Gastrocnemius medialis (tissue), 4 donors: ENCODE data around the gene ARSB. TPM values are rescaled to one million over a fixed set of nuclear protein-coding genes. Genes with fewer than 3 reads are reported as not detected.

Source experiments
- ATAC-seq, 2 donors: fragments of 150-250 bp; one replicate each; pipeline ENCODE4 v1.9.1; 2016
- DNase-seq, 2 donors: peaks; one replicate each; pipeline ENCODE4 v3.0.0-alpha.2; 2019
- H3K27ac ChIP-seq, 4 donors: fragments of 200-600 bp; sonication (generic); 1 replicate in 1 of 4; 2 replicates in 3 of 4; pipeline ENCODE4 v1.5.1; 2016 to 2018; ENCODE audit warnings: mild to moderate bottlenecking in 2 of 4, moderate library complexity in 1 of 4
- H3K27me3 ChIP-seq, 3 donors: fragments of 200-600 bp; sonication (generic) in 2 of 3; 1 replicate in 1 of 3; 2 replicates in 2 of 3; pipeline versions ENCODE4 v1.5.1 to v1.6.0; 2016 to 2019; ENCODE audit warnings: mild to moderate bottlenecking in 1 of 3, moderate library complexity in 1 of 3
- H3K36me3 ChIP-seq, 2 donors: fragments of 200-600 bp; sonication (generic) in 1 of 2; one replicate each; pipeline ENCODE4 v1.5.1; 2017 to 2018
- H3K4me1 ChIP-seq, 2 donors: fragments of 200-600 bp; sonication (generic) in 1 of 2; one replicate each; pipeline ENCODE4 v1.5.1; 2016 to 2017; ENCODE audit warnings: mild to moderate bottlenecking in 2 of 2
- H3K4me3 ChIP-seq, 4 donors: fragments of 200-600 bp; sonication (generic) in 3 of 4; 1 replicate in 1 of 4; 2 replicates in 3 of 4; pipeline ENCODE4 v1.5.1; 2016 to 2019; ENCODE audit warnings: mild to moderate bottlenecking in 2 of 4
- H3K9me3 ChIP-seq, 3 donors: fragments of 200-600 bp; sonication (generic) in 2 of 3; 1 replicate in 1 of 3; 2 replicates in 2 of 3; pipeline ENCODE4 v1.5.1; 2016 to 2019
- CTCF ChIP-seq, 5 experiments: fragments of 450-650 bp in 3 of 5; fragments of 200-600 bp in 2 of 5; sonication (generic) in 2 of 5; IDR thresholded peaks in 4 of 5; conservative IDR thresholded peaks in 1 of 5; 1 replicate in 4 of 5; 2 replicates in 1 of 5; pipeline ENCODE4 v1.5.1; 2016 to 2019; ENCODE audit warnings: antibody characterized with exemption in 5 of 5, mild to moderate bottlenecking in 3 of 5, moderate library complexity in 3 of 5
- POLR2A ChIP-seq, 2 donors: fragments of 450-650 bp; IDR thresholded peaks; one replicate each; pipeline ENCODE4 v1.6.1; 2017; ENCODE audit warnings: antibody characterized with exemption in 2 of 2, mild to moderate bottlenecking in 2 of 2, moderate library complexity in 2 of 2
- in situ Hi-C, 4 donors: fragments of 200-750 bp; cut with MboI; loops; one replicate each; pipeline versions ENCODE4 v1.15.0 to v1.8.0; 2017; ENCODE audit warnings: low sequenced_read_pairs in 4 of 4
- intact Hi-C: fragments of 100-400 bp; cut with DNase I; formaldehyde crosslinking; loops from one replicate; pipeline ENCODE4 v1.15.1; 2023; ENCODE audit warnings: low total_unique reads
- total RNA-seq, 4 donors: library from RNA; depleted of rRNA; stranded (reverse); fragments of >200 nt; gene quantifications; one replicate each; pipeline versions ENCODE4 v1.1.0 to v1.2.3, GENCODE V29; 2016

The ARSB gene
- total RNA-seq, 4 donors from 2014 or later: 3.2 to 8.3 (median 5.1) TPM

DNA sequence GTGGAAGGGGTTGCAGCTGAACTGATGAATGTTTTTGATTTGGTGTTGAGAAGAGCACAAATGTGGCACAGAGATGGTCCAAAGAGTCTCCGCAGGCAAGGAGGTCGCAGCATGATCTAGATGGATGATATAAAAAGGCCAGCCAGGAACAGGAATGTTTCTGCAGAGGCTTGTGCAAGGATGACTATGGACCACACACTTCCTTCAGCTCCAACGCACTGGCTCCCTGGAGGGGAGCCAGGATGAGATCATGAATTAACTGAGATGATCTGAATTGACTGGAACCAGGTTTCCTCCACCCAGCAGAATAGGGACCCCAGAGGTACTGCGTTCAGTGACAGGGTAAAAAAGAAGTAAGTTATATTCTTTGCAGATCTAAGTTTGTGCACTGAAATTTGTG is 89.0 kb downstream of the ARSB start:
- intact Hi-C loops: no loop called here
- no peak for ATAC-seq

GRCh38 chr5:78895616-78896015 is 89.5 kb downstream of the ARSB start:
- no peak for ATAC-seq
- no peak overlapping the region for H3K27ac ChIP-seq

More for the DNA sequence above, 89.0 kb downstream of the ARSB start:
- Histone ChIP-seq H3K36me3 (no peaks in the 10 kb centered on the region), H3K4me1 (no peaks in the 10 kb centered on the region), H3K4me3 (no peak overlapping the region), H3K27ac (no peak overlapping the region), H3K27me3 (no peaks in the 10 kb centered on the region), H3K9me3 (no peaks in the 10 kb centered on the region)
- in situ Hi-C loops: loop anchor here in 1 of 4 donors (10.0 kb wide), 1 partner anchor 69 kb away; no protein-coding TSS in a partner anchor
- TF ChIP-seq POLR2A (IDR thresholded peaks at IDR 0.05) (no peak), CTCF (IDR thresholded peaks at IDR 0.05 in 4 of 5, conservative IDR thresholded peaks at IDR 0.05 in 1 of 5) (no peak)
- DNase-seq: no peak

DNA sequence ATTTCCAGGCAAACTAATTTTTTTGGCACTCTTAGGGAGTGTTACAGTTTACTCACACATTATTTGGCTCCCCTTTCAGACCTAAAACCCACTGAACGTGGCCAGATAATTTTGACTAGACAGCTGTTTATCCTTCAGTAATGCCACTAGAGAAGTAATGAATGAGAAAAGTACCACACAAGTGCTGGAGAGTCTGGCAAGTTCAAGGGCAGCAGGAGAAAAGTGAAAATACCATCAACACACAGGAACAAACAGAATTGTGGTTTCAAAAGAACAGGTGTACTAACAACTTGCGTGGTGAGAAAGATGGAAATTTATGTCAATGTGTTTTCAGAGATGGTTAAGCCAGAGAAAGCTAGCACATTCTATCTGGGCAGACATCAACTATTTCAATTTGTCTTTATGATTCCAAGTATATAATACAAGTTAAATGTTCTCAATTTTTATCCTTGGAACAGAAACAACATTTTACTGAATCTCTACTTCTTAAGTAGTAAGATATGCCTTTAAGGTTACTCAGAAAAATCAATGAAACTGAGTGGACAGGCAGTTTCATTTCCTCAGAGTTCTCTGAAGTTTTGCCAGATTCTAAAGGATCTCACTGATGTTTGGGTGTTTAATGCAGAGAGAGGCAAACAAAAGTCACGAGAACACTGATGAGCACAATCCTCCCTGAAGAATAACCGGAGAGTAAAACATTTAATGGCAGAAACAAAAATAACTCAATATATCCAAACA is 91.0 kb downstream of the ARSB start:
- DNase-seq: no peak
- Histone ChIP-seq H3K9me3 (no peaks in the 10 kb centered on the region), H3K36me3 (no peaks in the 10 kb centered on the region), H3K27me3 (no peaks in the 10 kb centered on the region), H3K27ac (no peak overlapping the region), H3K4me3 (no peak overlapping the region), H3K4me1 (no peaks in the 10 kb centered on the region)
- no peak for TF ChIP-seq CTCF (IDR thresholded peaks at IDR 0.05 in 4 of 5, conservative IDR thresholded peaks at IDR 0.05 in 1 of 5)
- intact Hi-C loops: no loop called here
- no peak for ATAC-seq
- in situ Hi-C loops: loop anchor here in 1 of 4 donors (10.0 kb wide), 1 partner anchor 71 kb away; no protein-coding TSS in a partner anchor

More at GRCh38 chr5:78895616-78896015, 89.5 kb downstream of the ARSB start:
- no peaks in the 10 kb centered on the region for H3K4me1 ChIP-seq
- H3K9me3 ChIP-seq: no peaks in the 10 kb centered on the region
- no peak for DNase-seq
- H3K27me3 ChIP-seq: no peaks in the 10 kb centered on the region
- intact Hi-C loops (no loop called here), in situ Hi-C loops (loop anchor here in 1 of 4 donors (10.0 kb wide), 1 partner anchor 69 kb away; no protein-coding TSS in a partner anchor)
- H3K4me3 ChIP-seq: no peak overlapping the region
- no peaks in the 10 kb centered on the region for H3K36me3 ChIP-seq
- TF ChIP-seq POLR2A (IDR thresholded peaks at IDR 0.05): no peak
- TF ChIP-seq CTCF (IDR thresholded peaks at IDR 0.05 in 4 of 5, conservative IDR thresholded peaks at IDR 0.05 in 1 of 5): no peak

DNA sequence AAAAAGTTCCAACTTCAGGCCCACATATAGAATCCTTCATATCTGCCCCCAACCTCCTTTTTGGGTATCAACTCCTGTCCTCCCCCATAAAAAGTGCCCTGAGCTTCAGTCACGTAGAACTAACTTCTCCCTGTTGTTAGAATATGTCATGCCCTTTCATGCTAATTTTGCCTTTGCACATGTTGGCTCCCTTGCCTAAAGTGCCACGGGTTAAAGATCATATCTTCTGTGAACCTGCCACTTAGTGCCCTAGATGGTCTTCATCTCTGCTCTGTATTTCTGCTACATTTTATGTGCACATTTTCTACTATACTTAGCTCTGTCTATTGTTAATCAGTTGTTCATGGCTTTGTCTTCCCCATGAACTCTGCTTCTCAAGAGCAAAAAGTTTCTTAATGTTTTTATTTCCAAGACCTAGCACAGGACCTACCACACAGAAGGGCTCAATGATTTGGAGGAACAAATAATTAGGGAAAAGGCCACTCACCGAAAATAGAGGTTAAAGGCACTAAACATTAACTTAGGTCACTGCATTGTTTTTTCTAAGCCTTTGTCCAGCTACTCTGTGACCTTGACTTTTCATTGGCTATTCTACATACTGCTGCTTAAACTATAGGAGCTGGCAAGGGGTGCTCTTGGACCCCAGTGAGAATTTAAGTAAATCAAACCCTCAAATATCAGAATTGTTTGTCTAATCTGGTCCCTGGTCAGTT is 94.3 kb downstream of the ARSB start:
- peaks cover 0 to 4% of the 10 kb centered on the region in 2 donors for H3K4me1 ChIP-seq
- no peak overlapping the region for H3K27ac ChIP-seq
- no peaks in the 10 kb centered on the region for H3K27me3 ChIP-seq
- H3K9me3 ChIP-seq: no peaks in the 10 kb centered on the region
- in situ Hi-C loops: loop anchor here in 1 of 4 donors (10.0 kb wide), 1 partner anchor 74 kb away; no protein-coding TSS in a partner anchor
- no peak for TF ChIP-seq CTCF (IDR thresholded peaks at IDR 0.05 in 4 of 5, conservative IDR thresholded peaks at IDR 0.05 in 1 of 5)
- no peaks in the 10 kb centered on the region for H3K36me3 ChIP-seq
- intact Hi-C loops: no loop called here
- no peak for DNase-seq
- no peak overlapping the region for H3K4me3 ChIP-seq
- no peak for ATAC-seq
